GM19395 (cell line): ENCODE measurements around the gene ALDH6A1.

Experiments
- ATAC-seq: cut with Tn5 transposase; IDR thresholded peaks from one replicate; pipeline ENCODE4 v1.9.1; 2021; ENCODE audit warnings: mild to moderate bottlenecking, moderate library complexity; ENCODE audit not compliant: unreplicated experiment

ALDH6A1 gene

DNA sequence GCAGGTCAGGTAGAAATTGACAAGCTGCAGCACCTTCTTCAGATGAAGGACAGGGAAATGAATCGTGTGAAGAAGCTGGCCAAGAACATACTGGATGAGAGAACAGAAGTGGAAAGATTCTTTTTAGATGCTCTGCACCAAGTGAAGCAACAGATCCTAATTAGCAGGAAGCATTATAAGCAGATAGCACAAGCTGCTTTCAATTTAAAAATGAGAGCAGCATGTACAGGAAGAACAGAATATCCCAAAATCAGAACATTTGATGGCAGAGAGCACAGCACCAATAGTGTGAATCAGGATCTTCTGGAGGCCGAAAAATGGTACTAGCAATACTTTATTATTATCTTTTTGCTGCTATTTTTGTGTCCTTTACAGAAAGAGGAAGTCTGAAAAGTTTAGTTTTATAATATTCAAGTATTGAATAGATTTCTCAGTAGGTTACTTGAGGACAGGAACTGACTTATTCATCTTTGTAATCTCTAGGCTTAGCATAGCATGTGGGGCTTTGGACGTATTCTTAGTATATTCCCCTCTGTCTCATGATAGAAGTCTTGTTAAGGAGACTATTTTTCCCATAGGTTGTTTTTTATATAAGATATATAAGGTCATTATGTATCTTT lies 34.3 kb downstream of the ALDH6A1 start:
- ATAC-seq, result no peak

DNA sequence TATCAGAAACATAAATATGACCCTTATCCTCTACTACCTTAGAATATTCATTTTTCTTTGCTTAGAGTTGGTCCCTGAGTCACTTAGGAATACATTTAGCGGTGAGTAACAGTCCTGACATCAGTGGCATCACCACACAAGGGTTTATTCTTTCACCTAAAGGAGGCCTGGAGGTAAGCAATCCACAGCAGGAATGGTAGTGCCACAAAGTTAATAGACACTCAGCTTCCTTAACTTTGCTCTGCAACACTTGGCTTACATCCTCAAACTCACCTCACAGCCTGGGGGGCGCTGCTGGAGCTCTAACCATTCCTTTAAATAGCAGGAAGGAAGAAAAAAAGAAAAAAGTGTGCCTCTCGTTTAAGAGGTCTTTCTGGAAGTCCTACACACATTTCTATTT lies 36.0 kb downstream of the ALDH6A1 start:
- no peak for ATAC-seq

DNA sequence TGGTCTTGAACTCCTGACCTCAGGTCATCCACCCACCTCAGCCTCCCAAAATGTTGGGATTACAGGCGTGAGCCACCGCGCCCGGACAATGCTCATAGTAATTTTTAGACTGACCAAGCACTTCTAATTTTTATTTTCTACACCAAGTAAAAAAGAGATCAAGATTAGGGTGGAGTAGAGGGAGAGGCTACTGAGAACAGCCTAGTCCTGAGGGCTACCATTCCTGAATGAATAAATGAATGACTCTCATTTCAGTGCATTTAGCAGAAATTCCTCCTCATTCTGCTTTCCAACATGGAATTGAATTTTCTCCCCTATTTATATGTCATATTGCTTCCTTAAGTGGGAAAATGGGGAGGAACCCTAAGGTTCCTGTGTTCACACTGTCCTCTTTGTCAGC lies 38.7 kb downstream of the ALDH6A1 start:
- ATAC-seq, result no peak

DNA sequence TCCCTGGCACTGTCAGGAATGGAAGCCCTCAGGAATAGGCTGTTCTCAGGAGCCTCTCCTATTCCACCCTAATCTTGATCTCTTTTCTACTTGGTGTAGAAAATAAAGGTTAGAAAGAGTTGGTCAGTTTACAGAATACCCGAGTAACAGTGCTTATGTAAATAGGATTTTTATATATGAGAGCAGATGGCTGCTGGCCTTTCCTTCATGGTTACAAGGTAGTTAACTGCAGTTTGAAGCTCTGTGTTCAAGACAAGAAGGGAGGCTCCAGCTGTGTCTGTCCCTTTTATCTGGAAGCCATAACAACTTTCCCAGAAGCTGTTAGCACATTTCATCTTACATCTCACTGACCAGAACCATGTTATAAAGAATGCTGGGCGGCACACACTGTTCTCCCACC lies 42.0 kb downstream of the ALDH6A1 start:
- no peak for ATAC-seq

DNA sequence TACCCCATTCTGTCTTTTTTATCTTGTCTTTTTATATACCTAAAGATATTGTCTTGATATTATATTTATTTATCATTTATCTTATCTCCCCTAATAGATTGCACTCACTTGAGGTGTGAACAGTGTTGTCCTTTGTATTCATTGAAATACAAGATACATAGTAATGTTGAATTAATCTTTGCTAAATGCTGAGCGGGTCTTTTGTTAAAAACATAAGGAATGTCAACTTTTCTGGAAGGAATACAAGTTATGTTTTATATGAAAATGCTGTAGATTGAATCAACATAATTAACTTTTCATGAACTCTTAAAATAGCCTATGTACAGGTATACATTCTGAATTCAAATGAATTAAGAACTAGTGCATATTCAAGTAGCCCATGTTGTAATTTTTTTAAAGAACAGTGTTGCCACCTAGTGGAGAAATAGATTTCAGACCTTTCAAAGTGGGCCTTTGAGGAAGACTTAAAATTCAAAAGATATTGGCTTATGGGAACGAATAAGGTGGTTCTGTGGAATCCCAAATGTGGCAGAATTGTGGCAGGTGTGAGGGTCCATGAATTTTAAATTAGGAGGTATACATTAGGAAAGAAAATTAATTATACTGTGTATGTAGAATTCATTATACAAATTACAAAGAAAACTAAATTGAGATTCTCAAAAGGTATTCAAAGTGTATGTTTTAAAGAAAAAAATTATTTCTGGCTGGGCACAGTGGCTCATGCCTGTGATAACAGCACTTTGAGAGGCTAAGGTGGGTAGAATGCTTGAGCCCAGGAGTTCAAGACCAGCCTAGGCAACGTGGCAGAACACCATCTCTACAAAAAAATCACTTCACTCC lies 46.0 kb downstream of the ALDH6A1 start:
- ATAC-seq, result no peak

DNA sequence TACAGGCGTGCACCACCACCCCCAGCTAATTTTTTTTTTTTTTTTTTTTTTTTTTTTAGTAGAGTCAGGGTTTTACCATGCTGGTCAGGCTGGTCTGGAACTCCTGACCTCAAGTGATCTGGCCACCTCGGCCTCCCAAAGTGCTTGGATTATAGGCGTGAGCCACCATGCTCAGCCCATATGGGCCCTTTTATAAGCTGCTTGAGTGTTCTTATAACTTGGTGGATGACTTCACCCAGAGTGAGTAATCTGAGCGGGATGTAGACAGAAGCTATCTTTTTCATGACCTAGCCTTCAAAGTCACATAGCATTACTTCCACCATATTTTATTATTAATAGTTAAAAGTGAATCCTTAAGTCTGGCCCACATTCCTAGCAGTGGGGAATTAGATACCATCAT lies 48.7 kb downstream of the ALDH6A1 start:
- ATAC-seq, result no peak

DNA sequence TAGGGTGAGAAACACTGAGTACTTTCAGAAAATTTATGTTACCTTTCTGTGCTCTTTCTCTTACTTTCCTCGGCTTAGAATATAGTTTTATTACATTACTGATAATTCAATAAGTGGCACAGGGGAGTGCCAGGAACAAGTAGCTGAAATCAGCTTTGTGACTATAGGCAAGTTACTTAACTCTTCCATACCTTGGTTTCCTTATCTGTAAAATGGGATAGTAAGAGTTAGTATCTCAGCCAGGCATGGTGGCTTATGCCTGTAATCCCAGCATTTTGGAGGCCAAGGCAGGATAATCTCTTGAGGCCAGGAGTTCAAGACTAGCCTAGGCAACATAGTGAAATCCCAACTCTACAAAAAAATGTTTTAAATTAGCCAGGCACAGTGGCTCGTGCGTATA lies 49.7 kb downstream of the ALDH6A1 start:
- no peak for ATAC-seq

DNA sequence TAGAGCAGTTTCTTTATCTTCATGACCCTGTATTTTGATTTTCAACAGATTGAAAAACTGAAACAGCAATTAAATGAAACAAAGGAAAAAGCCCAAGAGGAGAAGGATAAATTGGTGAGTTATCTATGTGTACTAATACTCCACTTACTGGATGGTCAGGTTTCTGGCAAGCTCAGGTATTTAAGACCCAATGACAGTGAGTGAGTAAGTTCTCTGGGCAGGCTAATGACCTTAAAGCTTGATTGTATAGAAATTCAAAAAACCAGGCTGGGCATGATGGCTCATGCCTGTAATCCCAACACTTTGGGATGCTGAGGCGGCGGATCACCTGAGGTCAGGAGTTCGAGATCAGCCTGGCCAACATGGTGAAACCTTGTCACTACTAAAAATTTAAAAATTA lies 55.1 kb downstream of the ALDH6A1 start:
- no peak for ATAC-seq

DNA sequence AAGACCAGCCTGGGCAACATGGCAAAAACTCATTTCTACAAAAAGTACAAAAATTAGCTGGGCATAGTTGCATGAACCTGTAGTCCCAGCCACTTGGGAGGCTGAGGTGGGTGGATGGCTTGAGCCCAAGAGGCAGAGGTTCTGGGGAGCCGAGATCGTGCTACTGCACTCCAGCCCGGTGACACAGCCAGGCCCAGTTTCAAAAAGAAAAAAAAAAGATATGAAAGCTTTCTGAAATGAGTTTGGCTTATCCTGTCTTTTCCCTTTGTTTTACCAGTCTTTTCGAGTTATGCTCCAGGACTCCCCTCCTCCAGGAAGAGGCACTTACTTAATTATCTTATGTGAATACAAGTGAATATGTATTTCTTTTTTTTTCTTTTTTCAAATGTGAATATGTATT lies 61.9 kb downstream of the ALDH6A1 start:
- ATAC-seq, result no peak

DNA sequence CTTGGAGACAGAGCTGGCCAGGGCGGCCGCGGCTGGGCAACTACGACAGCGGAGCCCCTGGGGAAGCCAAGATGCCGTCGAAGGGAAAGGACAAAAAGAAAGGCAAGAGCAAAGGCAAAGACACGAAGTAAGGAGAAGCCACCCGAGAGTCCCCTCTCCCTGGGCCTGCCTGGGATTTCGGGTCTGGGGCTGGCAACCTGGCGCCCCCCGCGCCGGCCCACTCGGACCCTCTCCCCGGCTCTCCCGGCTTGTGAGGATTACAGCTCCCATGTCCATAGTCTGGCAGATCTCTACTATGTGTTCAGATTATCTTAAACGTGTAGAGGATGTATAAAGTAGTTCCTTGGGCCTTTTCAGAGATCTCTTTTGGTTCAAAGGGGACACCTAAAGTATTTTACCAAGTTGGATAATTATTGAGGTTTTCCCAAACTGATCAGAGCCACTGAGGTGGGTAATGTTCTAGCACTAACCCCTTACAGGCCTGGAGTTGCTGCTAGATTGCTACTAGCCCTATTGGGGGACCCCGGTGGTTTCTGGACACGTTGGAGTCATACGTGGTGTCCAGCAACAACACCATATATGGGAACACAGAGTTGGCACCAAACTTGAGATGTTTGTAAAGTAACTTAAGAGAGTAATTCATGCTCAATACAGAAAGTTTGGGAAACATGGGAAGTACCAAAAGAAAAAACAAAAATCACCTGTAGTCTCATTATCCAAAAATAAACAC lies 64.7 kb downstream of the ALDH6A1 start:
- ATAC-seq, result no peak

DNA sequence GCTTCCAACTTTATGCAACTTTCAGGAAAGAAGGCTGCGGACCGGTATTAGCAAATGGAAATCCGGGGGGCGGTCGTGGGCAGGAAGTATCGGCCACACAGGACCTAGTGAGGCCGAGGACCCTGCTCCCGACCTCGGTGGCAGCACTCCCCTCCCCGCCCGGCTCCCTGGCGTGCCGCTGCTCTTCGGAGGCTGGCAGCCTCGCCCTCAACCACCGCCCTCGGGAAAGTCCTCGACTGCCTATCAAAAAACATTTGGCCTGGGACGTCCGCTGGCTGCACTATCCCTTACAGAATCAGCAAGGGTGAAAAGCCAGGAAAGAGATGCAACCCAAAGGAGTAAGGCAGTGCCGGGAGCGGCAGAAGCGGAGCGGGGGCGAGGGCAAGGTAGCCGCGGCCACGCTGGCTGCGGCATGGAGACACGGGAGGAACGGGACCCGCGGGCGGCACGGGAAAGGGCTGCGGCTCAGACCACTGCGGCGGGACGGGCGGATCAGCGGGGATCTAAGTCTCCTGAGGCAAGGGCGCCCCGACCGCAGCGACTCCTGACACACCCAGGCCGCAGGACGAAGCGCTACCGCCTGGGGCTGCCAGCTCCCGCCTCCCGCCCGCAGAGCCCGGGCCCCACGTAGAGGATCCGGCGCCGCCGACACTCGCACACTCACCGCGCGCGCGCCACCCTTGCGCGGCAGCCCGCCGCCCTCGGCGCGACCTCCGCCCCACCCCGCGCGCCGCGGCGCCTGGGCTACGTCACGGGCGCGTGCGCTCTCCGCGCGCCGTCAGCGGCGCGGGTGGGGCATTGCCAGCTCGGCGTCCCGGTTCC lies 65.5 kb downstream of the ALDH6A1 start, which contains the start of the genes BBOF1 and ENTPD5:
BBOF1 (plus strand) TSS at position 764 of the 822 bp plus-strand sequence. CDS start 130 bp downstream, outside the sequence.
ENTPD5 (minus strand) TSS at position 703 of the 822 bp plus-strand sequence. CDS start 31,186 bp downstream, outside the sequence.
- peak; percentile 85 for ATAC-seq

DNA sequence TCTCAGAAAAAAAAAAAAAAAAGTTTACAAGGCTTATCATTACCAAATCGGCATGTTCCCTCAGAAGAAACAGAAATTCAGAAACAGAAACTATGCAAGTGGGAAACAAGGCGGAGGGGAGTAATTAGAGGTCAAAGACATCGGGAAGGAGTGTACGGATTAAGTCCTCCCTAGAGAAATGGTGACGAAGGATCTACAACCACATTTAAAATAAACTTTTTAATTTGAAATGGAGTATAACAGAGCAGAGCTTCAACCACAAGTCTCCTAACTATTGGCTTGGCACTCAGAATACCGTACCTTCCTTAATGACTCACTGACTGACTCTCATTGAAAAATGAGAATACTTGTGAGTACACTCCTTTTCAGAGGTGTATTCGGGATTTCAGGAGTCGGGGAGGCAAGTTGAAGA lies 66.1 kb downstream of the ALDH6A1 start:
- peak; percentile 23 for ATAC-seq

DNA sequence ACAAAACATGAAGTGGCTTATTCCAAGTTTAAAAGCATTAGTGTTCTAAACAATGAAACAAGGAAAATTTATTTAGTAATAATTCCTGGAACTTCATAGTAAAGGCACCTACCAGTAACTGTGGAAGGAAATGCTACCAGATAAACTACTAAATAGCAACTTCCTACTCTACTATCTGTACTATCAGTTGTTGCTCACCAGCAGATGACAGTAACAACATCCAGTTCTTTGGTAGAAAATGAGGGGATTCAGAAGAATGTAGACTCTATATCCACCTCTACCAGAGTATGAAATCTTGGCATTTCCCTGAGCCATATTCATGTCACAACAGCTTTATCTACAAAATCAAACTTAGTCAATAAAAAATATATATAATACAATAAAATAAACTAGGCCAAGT lies 68.3 kb downstream of the ALDH6A1 start:
- no peak for ATAC-seq

DNA sequence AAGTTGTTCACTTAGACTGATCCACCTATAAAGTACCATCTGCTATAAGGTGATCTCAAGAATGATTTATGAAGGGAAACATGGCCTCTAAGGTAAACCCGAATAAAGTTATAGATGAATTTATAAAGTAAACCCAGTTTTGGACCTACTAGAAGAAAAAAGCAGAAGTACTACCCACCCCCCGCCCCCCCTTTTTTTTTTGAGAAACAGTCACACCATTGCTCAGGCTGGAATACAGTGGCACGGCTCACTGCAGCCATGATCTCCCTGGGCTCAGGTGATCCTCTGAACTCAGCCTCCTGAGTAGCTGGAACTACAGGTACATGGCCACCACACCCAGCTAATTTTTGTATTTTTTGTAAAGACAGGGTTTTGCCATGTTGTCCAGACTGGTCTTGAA lies 69.1 kb downstream of the ALDH6A1 start:
- ATAC-seq, result no peak

DNA sequence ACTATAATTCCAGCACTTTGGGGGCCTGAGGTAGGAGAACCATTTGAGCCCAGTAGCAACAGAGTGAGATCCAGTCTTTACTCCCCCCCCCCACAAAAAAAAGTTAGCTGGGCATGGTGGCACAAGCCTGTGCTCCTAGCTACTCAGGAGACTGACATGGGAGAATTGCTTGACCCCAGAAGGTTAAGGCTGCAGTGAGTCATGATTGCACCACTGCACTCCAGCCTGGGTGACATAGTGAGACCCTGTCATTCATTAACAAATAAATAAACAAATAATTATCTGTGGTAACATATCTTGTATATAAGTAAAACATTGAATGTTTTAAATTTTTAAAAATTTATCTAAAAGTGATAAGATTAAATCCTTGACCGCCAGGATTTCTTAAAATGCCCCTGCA lies 70.0 kb downstream of the ALDH6A1 start:
- no peak for ATAC-seq

DNA sequence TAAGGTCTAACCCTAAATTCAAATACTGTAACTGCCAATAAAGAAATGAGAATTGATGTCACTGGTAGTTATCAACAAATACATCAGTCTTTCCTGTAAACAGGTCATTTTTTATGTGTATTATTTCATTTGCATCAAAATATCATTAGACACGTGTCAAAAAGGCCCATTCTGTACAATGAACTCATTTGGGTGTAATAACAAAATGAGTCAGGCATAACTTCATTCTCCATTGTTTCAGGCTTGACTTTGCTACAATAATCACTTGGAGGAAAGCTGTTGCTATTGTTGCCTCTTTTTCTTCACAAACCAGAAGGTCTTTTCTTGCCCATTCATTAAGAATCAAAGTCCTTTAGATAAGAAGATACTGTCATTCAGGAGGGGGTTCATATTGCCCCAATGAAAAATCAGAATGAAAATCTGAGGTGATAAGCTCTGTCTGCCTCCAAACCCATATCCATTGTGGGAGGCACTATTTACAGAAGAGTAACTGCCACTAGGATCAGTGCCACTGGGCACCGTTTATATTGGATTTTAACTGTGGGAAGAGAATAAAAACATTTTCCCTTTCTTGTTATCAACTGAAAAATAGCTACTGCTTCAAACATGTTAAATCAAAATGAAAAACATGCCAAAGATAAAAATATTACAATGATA lies 75.3 kb downstream of the ALDH6A1 start:
- no peak for ATAC-seq
